ENCODE measurements around the gene KRTAP10-1.

Gene KRTAP10-1

DNA sequence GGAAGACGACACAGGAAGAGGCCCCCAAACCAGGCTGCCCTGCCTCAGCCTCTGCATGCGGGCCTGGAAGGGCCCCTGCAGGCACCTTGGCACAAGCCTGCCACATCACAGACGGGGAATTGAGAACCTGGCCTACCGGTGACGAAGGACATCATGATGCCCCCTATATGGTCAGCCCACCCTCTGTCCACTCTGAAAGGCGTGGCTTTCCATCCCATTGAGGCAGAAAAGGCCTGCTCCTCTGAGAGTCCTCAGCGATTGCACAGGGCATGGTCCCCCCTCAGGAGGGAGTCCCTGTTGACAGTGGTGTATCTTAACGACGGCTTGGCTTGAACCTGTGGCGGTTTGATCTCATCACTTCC is 11.4 kb downstream of the KRTAP10-1 start:
- no peak for DNase-seq (ENCODE audit: low read depth in 2 of 3, low spot score in 1 of 3)

DNA sequence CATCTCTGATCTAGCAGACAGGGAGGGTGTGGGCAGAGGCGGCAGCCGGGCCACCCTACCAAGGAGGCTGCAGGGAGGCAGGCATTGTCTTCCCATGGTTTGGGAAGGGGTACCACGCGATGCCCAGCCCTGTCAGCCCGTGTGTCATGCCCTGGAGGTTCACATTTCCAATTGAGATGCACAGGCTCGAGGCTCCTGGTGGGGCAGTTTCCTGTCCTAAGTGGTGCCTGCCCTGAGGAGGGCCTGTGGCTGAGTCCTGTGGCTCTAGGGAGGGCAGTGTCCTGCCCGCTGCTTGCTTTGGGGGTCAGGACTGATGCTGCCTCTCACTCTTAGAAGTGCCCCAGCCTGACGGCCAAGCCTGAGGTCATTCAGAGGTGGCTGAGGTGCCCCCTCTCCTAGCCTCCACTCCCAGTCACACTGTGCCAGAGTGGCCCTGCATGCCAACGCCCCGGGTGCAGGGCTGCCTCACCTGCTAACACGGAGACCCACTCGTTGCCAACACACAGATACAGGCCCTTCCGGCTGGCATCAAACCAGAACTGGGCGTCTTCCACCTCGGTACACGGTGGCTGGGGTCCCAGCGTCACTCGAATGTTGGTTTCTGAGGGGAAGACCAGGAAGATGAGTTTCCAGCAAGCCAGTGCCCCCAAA is 11.9 kb downstream of the KRTAP10-1 start:
- DNase-seq (ENCODE audit: low read depth in 2 of 3, low spot score in 1 of 3): no peak

DNA sequence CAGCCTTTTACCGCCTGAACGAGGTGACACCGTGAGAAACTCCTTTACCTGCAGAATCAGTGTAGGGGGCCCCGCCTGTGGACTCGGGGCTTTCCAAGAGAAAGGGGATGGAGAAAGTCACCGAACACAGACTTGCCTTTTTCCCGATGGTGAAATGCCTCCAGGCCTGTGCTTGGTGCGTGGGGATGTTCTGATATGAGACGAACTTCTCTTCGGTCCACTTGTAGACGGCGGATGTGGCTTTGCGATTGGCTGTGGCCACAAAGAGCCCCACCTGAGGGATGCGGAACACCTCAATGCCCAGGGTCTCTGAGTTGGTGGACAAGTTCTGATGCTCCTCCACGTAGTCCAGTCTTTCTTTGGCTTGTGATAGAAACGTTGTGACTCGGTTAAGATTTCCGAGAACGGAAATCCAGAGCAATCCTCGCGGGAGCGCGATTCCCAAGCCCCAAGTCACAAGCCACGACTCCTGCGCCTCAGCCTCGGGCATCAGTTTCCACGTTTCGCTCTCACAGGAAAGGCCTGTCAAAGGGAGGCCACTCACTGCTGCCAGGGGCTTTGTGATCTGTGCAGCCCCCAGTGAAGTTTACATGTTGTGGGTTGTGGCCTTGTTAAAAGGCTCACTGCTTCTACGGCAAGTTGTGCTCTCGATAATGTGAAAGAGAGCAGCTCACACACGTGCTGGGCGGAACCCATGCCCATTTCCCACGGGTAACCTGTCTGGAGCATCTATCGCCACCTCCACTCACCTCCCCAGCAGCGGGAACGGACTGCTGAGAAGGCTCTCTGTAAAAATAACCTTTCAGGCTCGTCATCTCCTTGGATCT is 12.6 kb downstream of the KRTAP10-1 start:
- no peak for DNase-seq (ENCODE audit: low read depth in 2 of 3, low spot score in 1 of 3)

DNA sequence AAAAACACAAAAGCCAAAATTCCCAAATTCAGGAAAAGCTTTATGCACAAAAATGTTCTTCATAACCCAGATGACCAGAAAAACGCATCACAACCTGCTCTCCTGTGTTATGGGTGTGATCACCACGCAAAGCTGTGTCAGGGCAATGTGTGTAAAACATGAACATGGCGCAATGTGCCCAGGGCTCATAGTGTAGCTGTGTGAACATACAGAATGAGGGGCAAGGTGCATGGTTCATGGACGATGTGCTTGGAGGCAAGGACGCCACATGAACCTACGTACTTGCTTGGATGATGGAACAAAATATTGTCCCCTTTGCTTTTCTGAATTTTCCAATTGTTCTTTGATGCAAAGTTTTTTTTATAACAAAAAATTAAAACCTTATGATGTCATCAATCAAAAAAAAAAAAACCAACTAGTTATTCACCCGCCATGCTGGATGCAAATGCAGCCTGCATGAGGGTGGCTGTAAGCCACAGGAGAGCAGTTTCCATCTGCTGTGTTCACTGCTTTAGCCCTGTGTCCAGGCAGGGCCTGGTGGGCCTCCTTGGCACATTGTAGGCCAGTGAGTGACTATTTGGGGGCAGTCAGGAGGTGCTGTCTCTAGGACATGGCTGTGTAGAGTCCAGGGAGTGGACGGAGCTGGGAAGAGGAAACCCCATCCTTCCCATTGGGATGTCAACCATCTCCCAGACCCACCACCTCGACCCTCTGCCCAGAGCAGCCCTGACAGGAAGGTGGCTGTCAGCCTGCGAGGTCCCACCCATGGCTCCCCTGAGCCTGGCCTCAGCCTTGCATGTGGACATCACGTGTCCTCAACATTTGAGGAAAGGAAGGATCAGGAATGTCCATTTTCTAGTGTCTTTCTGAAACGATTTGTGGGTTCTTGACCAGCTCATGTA is 13.6 kb downstream of the KRTAP10-1 start:
- no peak for DNase-seq (ENCODE audit: low read depth in 2 of 3, low spot score in 1 of 3)

- no peak for DNase-seq (ENCODE audit: low read depth in 2 of 3, low spot score in 1 of 3)
These were observed 14.5 kb downstream of the KRTAP10-1 start for GRCh38 chr21:44525391-44526095.

- DNase-seq (ENCODE audit: low read depth in 2 of 3, low spot score in 1 of 3): no peak
These were observed 15.3 kb downstream of the KRTAP10-1 start for GRCh38 chr21:44524414-44525371.

DNA sequence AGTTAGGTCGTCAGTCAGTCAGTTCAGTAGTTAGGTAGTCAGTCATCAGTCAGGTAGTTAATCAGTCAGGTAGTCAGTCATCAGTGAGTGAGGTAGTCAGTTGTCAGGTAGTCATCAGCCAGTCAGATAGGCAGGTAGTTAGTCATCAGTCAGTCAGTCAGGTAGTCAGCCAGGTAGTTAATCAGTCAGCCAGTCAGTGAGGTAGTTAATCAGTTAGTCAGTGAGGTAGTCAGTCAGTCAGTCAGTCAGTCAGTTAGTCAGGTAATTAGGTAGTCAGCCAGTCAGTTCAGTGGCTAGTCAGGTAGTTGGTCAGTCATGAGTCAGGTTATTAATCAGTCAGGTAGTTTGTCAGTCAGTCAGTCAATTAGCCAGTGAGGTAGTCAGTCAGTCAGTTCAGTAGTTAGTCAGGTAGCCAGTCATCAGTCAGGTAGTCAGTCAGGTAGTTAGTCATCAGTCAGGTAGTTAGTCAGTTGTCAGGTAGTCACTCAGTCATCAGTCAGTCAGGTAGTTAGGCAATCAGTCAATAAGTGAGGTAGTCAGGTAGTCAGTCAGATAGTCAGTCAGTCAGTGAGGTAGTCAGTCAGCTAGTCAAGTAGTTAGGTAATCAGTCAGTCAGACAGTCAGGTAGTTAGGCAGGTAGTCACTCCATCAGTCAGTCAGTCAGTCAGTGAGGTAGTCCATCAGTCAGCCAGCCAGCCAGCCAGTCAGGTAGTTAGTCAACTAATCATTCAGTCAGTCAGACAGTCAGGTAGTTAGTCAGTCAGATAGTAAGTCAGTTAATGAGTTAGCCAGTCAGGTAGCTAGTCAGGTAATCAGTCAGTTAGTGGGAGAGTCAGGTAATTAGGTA is 16.2 kb downstream of the KRTAP10-1 start:
- DNase-seq (ENCODE audit: low read depth in 2 of 3, low spot score in 1 of 3): no peak

GRCh38 chr21:44522753-44523204 is 17.2 kb downstream of the KRTAP10-1 start:
- DNase-seq (ENCODE audit: low read depth in 2 of 3, low spot score in 1 of 3): no peak

DNA sequence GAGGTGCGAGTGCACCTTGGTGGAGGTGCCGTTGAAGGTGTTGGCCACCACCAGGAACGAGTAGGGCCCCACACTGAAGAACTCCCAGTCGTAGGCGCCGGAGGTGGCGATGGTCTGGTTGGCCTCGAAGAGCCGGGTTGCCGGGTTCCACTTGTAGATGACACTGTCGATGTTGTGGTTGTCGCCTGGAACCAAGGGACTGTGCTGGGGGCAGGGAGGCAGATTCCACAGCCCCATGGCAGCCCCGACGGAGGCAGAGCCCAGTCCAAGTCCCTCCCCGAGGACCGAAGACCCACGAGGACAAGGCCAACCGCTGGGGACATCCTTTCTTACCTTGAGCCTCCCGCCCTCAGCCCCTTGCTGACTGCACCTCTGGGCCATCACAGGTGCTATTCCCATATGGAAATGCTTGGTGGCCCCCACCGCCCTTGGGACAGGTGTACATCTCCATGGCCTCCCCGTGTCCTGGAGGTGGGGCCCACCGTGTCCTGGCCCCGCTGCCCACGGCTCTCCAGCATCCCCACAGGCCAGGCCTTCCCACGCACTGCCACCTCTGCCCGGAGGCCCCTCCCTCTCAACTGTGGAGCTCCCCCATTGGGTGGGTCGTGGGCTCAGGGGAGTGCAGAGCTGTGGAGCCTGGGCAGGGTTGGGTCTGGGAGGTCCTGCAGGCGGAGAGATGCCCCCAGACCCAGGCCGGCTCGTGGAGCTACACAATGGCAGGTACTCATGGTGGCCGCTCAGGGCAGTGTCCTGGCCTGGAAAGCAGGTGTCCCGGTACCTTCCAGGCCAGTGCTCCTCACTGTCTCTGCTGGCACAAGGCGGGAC is 17.9 kb downstream of the KRTAP10-1 start:
- DNase-seq (ENCODE audit: low read depth in 2 of 3, low spot score in 1 of 3): no peak

- DNase-seq (ENCODE audit: low read depth in 2 of 3, low spot score in 1 of 3): no peak
These were observed 18.6 kb downstream of the KRTAP10-1 start for GRCh38 chr21:44521301-44521927.

DNA sequence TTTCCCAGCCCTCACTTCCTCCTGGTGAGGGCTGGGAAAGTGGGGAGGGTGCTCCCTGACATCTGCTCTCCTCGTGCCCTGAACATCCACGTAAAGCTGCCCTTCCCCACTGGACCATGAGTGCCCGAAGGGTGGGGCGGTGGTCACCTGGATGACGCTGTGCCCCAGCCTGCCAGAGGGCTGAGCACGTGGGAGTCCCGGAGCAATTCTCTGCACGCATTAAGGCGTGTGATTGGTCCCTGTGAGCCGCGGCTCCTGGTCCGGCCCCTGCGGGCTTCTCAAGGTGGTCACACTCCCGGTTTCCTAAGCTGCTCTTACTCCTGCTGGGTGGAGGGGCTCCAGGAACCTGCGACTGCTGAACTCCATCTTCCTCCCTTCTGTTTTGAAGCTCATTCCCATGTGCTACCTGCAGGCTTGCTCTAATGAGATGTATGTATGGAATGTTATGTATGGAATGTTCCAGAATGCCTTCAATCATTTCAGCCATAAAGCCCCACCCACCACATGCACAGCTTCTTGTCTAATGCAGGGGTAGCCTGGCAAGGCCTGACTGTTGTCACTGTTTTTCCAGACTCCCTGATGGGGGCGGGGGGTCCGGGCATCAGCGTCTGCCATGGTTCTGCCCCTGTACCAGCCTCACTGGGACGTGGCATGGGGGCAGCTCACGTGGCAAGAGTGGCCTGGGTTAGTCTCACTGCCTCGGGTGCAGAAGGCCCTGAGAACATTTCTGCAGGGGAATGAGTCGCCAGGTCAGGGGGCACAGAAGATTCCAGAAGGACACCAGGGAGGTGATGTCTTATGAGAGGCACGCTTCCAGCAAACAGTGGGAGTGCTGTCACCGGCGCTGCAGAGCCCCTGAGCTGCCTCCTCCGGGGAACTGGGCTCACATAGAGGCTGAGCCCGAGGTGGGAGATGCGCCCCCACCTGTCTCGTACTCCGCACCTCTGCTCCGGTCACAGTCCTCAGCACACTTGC is 19.4 kb downstream of the KRTAP10-1 start:
- DNase-seq (ENCODE audit: low read depth in 2 of 3, low spot score in 1 of 3): no peak

- no peak for DNase-seq (ENCODE audit: low read depth in 2 of 3, low spot score in 1 of 3)
These were observed 20.4 kb downstream of the KRTAP10-1 start for GRCh38 chr21:44519346-44520325.

DNA sequence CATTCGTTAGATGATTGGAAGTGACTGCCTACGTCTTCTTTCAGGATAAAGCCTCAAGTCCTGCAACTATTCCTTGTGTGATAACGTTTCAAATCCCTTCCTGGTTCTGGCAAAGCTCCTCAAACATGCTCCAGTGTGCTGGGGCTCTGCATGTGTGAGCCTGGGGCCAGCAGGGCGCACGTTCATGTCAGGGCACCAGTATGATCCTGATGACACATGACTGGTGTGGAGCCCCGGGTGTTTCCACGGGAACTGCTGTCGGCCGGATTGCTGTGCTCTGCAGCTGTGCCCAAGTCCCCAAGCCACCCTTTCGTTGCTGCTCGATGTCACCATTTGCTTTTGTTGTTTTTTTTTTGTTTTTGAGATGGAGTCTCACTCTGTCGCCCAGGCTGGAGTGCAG is 21.3 kb downstream of the KRTAP10-1 start:
- DNase-seq (ENCODE audit: low read depth in 2 of 3, low spot score in 1 of 3): no peak

DNA sequence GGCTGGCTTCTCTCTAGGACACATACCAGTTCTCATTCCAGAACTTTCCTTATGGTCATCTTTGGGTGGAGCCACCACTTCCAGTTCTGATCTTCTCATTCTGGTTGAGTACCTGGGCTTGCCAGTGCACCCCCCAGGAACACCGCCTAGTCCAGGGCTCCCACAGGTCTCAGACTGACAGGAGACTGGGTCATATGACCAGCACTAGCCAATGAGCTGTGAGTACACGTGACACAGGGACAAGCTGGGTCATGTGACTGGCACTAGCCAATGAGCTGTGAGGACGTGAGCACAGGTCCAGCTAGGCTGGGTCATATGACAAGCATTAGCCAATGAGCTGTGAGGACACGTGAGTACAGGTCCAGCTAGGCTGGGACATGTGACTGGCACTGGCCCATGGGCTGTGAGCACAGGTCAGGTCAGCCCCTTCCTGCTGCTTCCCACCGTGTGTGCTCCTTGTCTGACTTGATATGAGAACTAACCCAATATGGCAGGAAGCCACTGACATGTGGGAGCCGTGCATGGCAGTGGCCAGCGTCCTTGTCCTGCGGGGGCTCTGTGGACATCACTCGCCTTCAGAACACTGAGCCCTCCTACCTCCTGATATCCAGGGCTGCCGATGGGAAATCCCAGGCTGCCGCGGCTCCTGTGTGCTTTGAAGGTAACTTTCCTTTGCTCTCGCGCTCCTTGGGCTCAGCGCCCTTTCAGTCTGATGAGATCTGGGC is 22.7 kb downstream of the KRTAP10-1 start:
- peak in 2 of 3 donors; percentile 20 to 21 for DNase-seq (ENCODE audit: low read depth in 2 of 3, low spot score in 1 of 3)

DNA sequence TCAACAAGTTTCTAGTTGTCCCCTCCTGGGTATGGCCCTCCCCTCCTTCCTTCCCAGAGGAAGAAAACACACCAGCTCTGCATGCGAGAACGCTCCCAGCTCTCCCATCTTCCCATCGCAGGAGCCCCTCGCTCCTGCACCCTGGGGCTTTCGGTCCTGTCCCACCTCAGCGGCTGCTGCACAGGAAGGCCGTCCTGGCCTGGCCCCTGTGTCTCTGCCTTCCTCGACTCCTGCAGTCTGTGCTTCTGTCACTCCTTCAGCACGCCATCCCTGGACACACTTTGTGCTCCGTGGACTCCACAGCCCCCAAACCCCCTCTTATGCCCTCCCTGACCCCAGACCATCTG is 23.2 kb downstream of the KRTAP10-1 start:
- DNase-seq (ENCODE audit: low read depth in 2 of 3, low spot score in 1 of 3): no peak

Measured in stimulated activated CD4-positive, alpha-beta T cell treated with anti-CD3 and anti-CD28 coated beads, Interleukin-12 subunit alpha, Interleukin-12 subunit beta, amount 100 ng/mL, for 48 hours (primary cell).